Large intestine (tissue), 3 donors: ENCODE data around the gene CEBPB. TPM values are rescaled to one million over a fixed set of nuclear protein-coding genes. Genes with fewer than 3 reads are reported as not detected.

ENCODE experiments used
- DNase-seq, 2 donors: peaks; one replicate each; pipeline versions ENCODE4 v3.0.0 to v3.0.0-alpha.2; 2013
- H3K27ac ChIP-seq: one replicate; pipeline ENCODE4 v1.5.1; 2013; ENCODE audit warnings: low read length
- H3K27me3 ChIP-seq: 2 replicates; pipeline ENCODE4 v1.6.1; 2013; ENCODE audit warnings: low read length; ENCODE audit not compliant: control insufficient read depth, insufficient read depth
- H3K36me3 ChIP-seq: 2 replicates; pipeline ENCODE4 v1.6.1; 2013; ENCODE audit warnings: low read length; ENCODE audit not compliant: control insufficient read depth, insufficient read depth
- H3K4me1 ChIP-seq: one replicate; pipeline ENCODE4 v1.6.1; 2013; ENCODE audit warnings: low read length; ENCODE audit not compliant: control insufficient read depth, insufficient read depth
- H3K4me3 ChIP-seq: one replicate; pipeline ENCODE4 v1.5.1; 2013; ENCODE audit warnings: low read length
- H3K9me3 ChIP-seq: one replicate; pipeline ENCODE4 v1.6.1; 2013; ENCODE audit warnings: mild to moderate bottlenecking, low read depth, low read length, moderate library complexity; ENCODE audit not compliant: control insufficient read depth
- WGBS: methylation state at CpG from one replicate; pipeline ENCODE4 v1.1.5; 2013; ENCODE audit warnings: low lambda C conversion rate; ENCODE audit not compliant: insufficient coverage; 5-methylcytosine and 5-hydroxymethylcytosine counted together
- polyA plus RNA-seq: library from polyadenylated mRNA; unstranded; fragments of 120-200 nt; gene quantifications from one replicate; pipeline ENCODE4 v1.2.1, GENCODE V29; 2013

The CEBPB gene
- polyA plus RNA-seq, 1 donor: 28.4 TPM

DNA sequence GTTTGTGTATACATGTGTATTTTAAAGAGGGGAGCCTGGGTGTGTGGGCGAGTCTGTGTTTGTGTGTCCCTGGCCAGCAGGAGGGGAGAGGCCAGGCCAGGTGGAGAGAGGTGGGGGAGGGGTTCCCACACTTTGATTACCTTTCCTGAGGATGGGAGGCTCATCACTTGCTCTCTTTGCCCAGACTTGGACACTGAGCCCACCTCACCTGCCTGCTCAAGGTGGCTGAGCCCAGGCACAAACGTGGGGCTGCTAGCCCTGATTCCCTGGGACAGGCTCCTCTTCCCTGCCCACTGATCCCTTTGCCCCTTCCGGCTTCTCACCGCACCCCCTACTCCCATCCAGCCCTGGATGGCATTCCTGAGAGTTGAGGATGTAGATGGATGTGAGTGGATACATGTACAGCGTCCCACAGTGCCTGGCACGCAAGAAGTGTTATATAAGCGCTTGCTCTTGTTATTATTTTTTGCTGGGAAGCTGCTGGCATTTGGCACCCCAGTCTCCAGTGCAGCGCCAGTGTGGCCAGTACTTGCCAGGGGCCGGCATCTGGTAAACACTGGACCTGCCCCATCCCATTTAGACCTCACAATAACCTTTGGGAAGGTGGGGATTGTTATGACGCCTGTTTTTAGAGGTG is 2.7 kb downstream of the CEBPB start:
- peaks cover 36% of the 10 kb centered on the region for H3K4me1 ChIP-seq
- WGBS: no CpG with 5 or more reads among the region's 10 CpGs
- peak overlapping the region; percentile 80 for H3K4me3 ChIP-seq
- no peaks in the 10 kb centered on the region for H3K27me3 ChIP-seq
- H3K27ac ChIP-seq: peak overlapping the region; percentile 94
- no peak for DNase-seq
- peaks cover 17% of the 10 kb centered on the region for H3K36me3 ChIP-seq
- no peaks in the 10 kb centered on the region for H3K9me3 ChIP-seq

DNA sequence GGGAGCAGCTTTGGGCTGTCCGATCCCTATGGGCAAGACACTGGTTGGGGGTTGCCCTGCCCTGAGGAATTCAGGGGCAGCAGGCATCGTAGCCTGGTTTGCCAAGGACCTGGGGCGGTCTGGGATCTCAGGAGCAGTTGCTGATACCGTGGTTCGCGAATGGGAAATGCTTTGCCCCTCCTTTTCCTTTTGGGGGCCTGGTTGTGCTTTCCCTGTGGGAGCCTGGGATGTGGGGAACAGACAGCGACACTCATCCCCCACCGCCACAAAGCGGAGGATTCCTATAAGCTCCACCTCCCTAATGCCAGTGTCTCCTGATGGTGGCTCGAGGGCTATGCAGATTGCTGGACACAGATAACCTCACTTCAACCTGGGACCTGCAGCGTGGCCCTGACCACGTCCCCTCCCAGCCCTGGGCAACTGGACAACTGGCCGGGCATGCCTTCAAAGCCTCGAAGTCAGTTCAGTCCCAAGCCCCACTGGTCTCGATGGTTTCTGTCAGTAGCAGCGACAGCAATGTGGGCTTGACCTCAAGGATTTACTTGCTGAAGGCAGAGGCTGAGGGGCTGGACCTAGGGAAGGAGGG is 3.3 kb downstream of the CEBPB start:
- Histone ChIP-seq H3K4me1 (peaks cover 29% of the 10 kb centered on the region), H3K27ac (no peak overlapping the region), H3K36me3 (peaks cover 17% of the 10 kb centered on the region), H3K9me3 (no peaks in the 10 kb centered on the region), H3K27me3 (no peaks in the 10 kb centered on the region), H3K4me3 (peak overlapping the region; percentile 80)
- no peak for DNase-seq
- no CpG with 5 or more reads among the region's 16 CpGs for WGBS

DNA sequence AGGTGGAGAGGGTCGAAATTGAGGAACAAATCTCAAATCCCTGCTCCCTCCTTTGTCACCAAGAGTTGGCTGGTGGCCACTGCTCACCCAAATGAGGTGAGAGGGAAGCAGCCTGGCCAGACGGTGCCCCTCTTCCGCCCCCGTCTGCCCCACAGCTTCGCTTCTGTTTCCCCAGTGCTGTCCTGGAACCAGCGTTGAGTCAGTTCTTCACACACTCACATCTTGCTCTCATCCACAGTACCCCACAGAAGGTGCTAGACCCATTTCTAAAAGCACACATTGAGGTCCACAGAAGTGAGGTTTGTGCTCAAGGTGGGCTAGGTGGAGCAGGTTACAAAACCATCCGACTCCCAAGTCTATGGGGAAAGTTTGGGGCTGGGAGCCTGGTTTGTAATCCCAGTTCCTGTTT is 3.8 kb downstream of the CEBPB start:
- WGBS: 83% methylated on average over 1 of the region's 7 CpGs
- H3K9me3 ChIP-seq: no peaks in the 10 kb centered on the region
- no peaks in the 10 kb centered on the region for H3K27me3 ChIP-seq
- H3K36me3 ChIP-seq: peaks cover 17% of the 10 kb centered on the region
- peaks cover 25% of the 10 kb centered on the region for H3K4me1 ChIP-seq
- H3K4me3 ChIP-seq: no peak overlapping the region
- no peak overlapping the region for H3K27ac ChIP-seq
- no peak for DNase-seq

DNA sequence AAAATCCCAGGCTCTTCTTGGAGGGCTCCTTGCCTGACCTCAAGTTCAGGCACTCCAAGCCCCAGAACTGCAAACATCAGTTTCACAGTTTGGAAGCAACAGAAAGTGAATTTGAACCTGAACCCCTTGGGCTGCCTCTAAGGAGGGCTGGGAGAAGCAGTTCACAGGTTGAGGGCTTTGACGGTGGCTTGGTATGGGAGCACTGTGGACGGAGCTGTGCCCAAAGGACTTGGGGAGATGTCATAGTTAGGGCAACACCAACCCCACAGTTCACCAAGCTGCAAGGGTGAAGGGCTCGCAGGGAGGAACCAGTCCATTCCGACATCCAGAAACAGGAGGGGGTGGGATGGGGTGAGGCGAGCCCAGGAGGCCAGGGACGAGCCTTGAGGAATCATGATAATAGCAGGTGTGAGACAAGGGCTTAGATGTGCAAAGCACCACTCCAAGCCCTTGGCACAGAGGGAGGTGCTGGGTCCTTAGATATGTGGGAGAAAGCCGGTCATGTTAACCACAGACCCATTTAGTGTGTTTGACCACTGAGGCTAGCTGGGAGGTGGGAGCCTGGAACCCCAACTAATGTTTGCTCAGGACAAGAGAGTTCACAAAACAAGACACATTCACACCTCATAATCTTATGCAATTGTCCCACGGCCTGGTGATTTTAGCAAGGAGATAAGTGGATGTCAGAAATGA is 4.3 kb downstream of the CEBPB start:
- no peaks in the 10 kb centered on the region for H3K9me3 ChIP-seq
- DNase-seq: no peak
- H3K27me3 ChIP-seq: no peaks in the 10 kb centered on the region
- H3K27ac ChIP-seq: no peak overlapping the region
- peaks cover 17% of the 10 kb centered on the region for H3K36me3 ChIP-seq
- H3K4me3 ChIP-seq: no peak overlapping the region
- no CpG with 5 or more reads among the region's 8 CpGs for WGBS
- peaks cover 20% of the 10 kb centered on the region for H3K4me1 ChIP-seq

DNA sequence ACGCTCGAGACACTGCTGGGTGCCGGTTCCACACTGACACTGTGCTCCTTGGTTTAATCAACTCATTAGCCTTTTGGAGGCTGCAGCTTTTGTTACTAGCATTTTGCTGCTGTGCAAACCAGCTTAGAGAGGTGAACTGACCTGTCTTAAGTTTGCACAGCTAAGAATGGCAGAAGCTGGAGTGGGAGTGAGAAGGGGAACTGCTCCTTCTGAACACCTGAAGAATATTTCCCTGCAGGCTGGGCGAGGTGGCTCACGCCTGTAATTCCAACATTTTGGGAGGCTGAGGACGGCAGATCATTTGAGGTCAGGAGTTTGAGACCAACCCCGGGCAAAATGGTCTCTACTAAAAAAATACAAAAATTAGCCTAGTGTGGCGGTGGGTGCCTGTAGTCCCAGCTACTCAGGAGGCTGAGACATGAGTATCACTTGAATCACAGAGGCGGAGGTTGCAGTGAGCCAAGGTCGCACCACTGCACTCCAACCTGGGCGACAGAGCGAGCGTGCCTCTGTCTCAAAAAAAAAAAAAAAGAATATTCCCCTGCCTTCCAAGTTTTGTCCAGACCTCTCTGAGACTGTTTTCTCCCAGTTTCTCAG is 5.0 kb downstream of the CEBPB start:
- no peaks in the 10 kb centered on the region for H3K27me3 ChIP-seq
- no peaks in the 10 kb centered on the region for H3K9me3 ChIP-seq
- H3K36me3 ChIP-seq: peaks cover 17% of the 10 kb centered on the region
- no peak overlapping the region for H3K27ac ChIP-seq
- DNase-seq: no peak
- peaks cover 20% of the 10 kb centered on the region for H3K4me1 ChIP-seq
- WGBS: no CpG with 5 or more reads among the region's 13 CpGs
- no peak overlapping the region for H3K4me3 ChIP-seq

DNA sequence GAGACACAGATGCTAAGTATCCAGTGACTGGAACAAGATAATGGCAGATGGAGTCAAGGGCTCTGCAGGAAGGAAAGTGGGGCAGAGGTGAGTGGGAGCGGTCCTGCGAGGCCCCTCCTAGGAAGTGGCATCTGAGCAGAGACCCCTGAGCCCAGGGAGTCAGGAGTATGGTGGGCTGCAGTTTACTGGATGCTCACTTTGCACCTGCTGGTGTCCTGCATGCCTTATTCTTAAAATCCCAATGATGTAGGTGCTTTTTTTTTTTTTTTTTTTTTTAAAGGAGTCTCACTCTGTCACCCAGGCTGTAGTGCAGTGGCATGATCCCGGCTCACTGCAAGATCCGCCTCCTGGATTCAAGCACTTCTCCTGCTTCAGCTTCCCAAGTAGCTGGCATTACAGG is 5.6 kb downstream of the CEBPB start:
- no CpG with 5 or more reads among the region's 4 CpGs for WGBS
- H3K27me3 ChIP-seq: no peaks in the 10 kb centered on the region
- no peak overlapping the region for H3K4me3 ChIP-seq
- H3K27ac ChIP-seq: no peak overlapping the region
- no peaks in the 10 kb centered on the region for H3K9me3 ChIP-seq
- peaks cover 20% of the 10 kb centered on the region for H3K4me1 ChIP-seq
- peaks cover 17% of the 10 kb centered on the region for H3K36me3 ChIP-seq
- no peak for DNase-seq

DNA sequence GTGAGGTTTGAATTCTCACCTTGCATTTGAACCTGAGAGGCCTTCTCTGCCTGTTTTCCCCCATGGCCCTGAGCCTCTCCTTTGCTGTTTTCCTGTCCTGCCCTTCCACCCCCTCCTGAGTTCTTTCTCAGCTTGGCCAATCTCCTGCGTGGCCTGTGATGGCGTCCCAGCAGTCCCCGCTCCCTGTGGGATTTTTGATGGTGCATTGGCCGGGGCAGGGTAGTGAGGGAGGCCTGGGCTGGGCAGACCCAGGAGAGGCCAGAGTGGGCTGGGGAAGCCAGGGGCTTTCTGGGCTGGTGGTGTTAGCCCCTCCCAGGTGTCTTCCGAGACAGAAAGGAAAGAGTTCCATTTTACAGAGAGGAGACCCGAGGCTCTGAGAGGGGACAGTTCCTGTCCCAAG is 6.3 kb downstream of the CEBPB start:
- Histone ChIP-seq H3K27ac (no peak overlapping the region), H3K9me3 (no peaks in the 10 kb centered on the region), H3K4me1 (peaks cover 20% of the 10 kb centered on the region), H3K36me3 (peaks cover 17% of the 10 kb centered on the region), H3K27me3 (no peaks in the 10 kb centered on the region), H3K4me3 (no peak overlapping the region)
- no peak for DNase-seq
- WGBS: no CpG with 5 or more reads among the region's 6 CpGs

DNA sequence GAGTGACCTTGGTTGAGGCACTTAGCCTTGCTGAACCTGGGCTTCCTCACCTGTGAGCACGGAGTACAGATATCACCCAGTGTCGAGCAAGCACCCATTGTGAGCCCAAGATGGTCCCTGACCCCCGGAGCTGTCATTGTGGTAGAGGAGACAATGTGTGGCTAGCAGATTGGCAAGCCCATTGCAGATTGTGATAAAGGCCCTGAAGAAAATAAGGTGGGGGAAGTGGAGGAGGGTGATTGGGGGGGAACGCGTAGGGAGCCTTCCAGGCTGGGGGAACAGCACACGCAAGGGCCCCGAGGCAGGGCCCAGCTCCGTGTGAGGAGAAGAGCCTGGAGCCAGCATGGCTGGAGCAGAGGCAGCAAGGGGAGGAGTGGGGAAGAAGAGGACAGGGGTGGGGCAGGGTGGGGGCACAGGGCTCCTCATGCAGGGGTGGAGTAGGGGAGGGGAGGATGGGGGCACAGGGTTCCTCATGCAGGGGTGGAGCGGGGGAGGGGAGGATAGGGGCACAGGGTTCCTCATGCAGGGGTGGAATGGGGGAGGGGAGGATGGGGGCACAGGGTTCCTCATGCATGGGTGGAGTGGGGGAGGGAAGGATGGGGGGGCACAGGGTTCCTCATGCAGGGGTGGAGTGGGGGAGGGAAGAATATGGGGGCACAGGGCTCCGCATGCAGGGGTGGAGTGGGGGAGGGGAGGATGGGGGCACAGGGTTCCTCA is 7.0 kb downstream of the CEBPB start:
- no peaks in the 10 kb centered on the region for H3K9me3 ChIP-seq
- peaks cover 20% of the 10 kb centered on the region for H3K4me1 ChIP-seq
- peaks cover 17% of the 10 kb centered on the region for H3K36me3 ChIP-seq
- H3K4me3 ChIP-seq: no peak overlapping the region
- WGBS: no CpG with 5 or more reads among the region's 10 CpGs
- H3K27me3 ChIP-seq: no peaks in the 10 kb centered on the region
- no peak overlapping the region for H3K27ac ChIP-seq
- DNase-seq: no peak

DNA sequence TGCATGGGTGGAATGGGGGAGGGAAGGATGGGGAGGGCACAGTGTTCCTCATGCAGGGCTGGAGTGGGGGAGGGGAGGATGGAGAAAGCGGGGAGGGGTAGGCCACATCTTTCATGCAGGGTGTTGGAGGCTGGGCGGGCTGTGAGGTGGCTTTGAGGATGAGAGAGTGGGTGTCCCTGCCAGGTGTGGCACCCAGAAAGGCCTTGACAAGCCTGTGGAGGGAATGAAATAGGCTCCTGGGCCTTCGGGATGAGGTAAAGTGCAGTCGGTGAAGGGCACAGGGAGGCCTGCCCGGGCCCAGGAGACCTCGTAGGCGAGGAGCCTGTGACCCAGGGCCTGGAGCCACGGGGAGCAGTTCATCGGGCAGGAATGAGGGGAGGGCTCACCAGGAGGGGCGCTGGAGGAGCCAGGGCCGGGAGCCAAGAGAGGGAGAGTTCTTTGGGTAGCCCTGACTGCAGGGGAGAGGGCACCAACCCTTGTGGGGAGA is 7.6 kb downstream of the CEBPB start:
- no CpG with 5 or more reads among the region's 11 CpGs for WGBS
- no peak overlapping the region for H3K27ac ChIP-seq
- no peak for DNase-seq

DNA sequence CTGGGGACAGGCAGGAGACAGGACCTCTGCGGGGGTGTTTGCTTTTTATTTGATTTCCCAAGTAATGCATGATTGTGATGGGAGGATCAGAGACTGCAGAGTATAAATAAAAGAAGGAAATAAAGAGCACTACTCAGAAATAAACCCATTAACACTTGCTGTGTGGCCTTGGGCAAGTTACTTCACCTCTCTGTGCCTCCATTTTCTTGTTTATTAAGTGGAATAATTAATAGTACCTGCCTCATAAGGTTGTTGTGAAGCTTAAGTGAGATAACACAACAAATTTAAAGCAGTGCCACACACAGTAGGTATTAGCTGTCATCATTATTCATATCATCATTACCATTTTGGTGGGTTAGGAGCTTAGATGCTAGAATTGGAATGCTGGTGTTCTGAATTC is 8.1 kb downstream of the CEBPB start:
- no peak overlapping the region for H3K27ac ChIP-seq
- no peak overlapping the region for H3K4me3 ChIP-seq
- peaks cover 10% of the 10 kb centered on the region for H3K36me3 ChIP-seq
- DNase-seq: no peak
- WGBS: no CpG with 5 or more reads among the region's 1 CpG
- H3K4me1 ChIP-seq: peaks cover 14% of the 10 kb centered on the region
- peaks cover 2% of the 10 kb centered on the region for H3K9me3 ChIP-seq
- H3K27me3 ChIP-seq: no peaks in the 10 kb centered on the region

More for the DNA sequence above, 7.6 kb downstream of the CEBPB start:
- peaks cover 15% of the 10 kb centered on the region for H3K36me3 ChIP-seq
- H3K9me3 ChIP-seq: no peaks in the 10 kb centered on the region
- no peaks in the 10 kb centered on the region for H3K27me3 ChIP-seq
- peaks cover 18% of the 10 kb centered on the region for H3K4me1 ChIP-seq
- no peak overlapping the region for H3K4me3 ChIP-seq
